ENCODE results near the gene PCA3. TPM values are rescaled to one million over a fixed set of nuclear protein-coding genes. Genes with fewer than 3 reads are reported as not detected.

Gene PCA3
- total RNA-seq, 1 experiment from 2014 or later, result not detected

DNA sequence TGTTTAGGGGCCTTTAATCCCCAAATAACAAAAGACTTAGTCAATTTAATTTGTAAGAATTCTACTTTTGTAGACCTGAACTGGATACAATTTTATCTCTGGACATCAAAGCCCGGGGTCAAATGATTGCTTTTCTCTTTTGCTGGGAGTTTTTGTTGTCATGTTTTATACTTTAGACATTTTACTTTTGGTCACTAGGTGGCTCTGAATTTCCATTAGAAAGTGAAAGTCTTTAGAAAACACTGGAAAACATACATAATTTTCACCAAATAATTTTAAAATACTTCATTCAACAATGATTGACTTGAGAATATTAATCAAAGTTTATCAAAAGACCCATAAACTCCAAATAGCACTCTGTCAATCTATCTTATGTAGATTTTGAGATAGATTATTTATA, 2.8 kb upstream of the PCA3 start:
- Histone ChIP-seq H4K20me1 (ENCODE audit: insufficient read depth) (no peaks in the 10 kb centered on the region), H3K36me3 (ENCODE audit: low read depth) (no peaks in the 10 kb centered on the region), H3K27me3 (ENCODE audit: insufficient read depth, low read depth) (peaks cover 82% of the 10 kb centered on the region), H3K9me3 (ENCODE audit: insufficient read depth, low read depth) (no peaks in the 10 kb centered on the region), H3K4me2 (no peak overlapping the region), H3K27ac (no peak overlapping the region), H3K9me2 (ENCODE audit: insufficient read depth) (no peaks in the 10 kb centered on the region), H3K4me1 (replicated peaks; ENCODE audit: insufficient read depth) (no peaks in the 10 kb centered on the region), H2AFZ (no peak overlapping the region), H3K4me3 (no peak overlapping the region), H3K79me2 (ENCODE audit: low read depth) (no peaks in the 10 kb centered on the region), H3F3A (ENCODE audit: insufficient read depth, low read depth) (no peaks in the 10 kb centered on the region)
- no peak for DNase-seq
- POLR2A ChIA-PET (ENCODE audit: unreplicated experiment), result no interaction called here
- TF ChIP-seq, protein P1, sequence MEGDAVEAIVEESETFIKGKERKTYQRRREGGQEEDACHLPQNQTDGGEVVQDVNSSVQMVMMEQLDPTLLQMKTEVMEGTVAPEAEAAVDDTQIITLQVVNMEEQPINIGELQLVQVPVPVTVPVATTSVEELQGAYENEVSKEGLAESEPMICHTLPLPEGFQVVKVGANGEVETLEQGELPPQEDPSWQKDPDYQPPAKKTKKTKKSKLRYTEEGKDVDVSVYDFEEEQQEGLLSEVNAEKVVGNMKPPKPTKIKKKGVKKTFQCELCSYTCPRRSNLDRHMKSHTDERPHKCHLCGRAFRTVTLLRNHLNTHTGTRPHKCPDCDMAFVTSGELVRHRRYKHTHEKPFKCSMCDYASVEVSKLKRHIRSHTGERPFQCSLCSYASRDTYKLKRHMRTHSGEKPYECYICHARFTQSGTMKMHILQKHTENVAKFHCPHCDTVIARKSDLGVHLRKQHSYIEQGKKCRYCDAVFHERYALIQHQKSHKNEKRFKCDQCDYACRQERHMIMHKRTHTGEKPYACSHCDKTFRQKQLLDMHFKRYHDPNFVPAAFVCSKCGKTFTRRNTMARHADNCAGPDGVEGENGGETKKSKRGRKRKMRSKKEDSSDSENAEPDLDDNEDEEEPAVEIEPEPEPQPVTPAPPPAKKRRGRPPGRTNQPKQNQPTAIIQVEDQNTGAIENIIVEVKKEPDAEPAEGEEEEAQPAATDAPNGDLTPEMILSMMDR (conservative IDR thresholded peaks at IDR 0.05), result peak; percentile 56
- no peak for TF ChIP-seq EZH2 (IDR thresholded peaks at IDR 0.05; ENCODE audit: low read depth)
- CTCF ChIA-PET, result no interaction called here
- intact Hi-C loops (cut with micrococcal nuclease; ENCODE audit: unreplicated experiment), result no loop called here
- BruUV-seq (replicated peaks), result no TSS peak

DNA sequence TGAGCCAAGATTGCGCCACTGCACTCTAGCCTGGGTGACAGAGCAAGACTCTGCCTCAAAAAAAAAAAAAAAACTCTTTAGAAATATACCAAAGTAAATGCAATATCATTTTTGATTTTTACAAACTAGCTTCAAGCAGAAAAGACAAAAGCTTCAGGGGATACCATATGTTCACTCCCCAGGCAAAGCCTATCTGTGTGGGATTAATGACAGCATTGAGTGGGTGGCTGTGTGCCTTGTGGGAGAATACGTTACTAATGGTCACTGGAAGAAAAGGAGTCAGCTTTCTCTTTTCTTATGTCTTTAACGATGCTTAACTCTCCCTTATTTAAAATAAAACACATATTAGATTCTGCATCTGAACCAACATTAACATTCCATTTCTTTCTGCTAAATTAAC, 1.9 kb downstream of the PCA3 start:
- BruUV-seq (replicated peaks), result no TSS peak
- TF ChIP-seq, protein P1 (conservative IDR thresholded peaks at IDR 0.05), result no peak
- TF ChIP-seq EZH2 (IDR thresholded peaks at IDR 0.05; ENCODE audit: low read depth), result no peak
- H3K27ac ChIP-seq, result no peak overlapping the region
- no peaks in the 10 kb centered on the region for H3K79me2 ChIP-seq (ENCODE audit: low read depth)
- no peaks in the 10 kb centered on the region for H3K9me3 ChIP-seq (ENCODE audit: insufficient read depth, low read depth)
- CTCF ChIA-PET, result interaction anchor here (0.5 kb wide), 2 partner anchors 985 to 1463 kb away, joined by 3 read pairs; no protein-coding TSS in a partner anchor
- DNase-seq, result no peak
- no peaks in the 10 kb centered on the region for H3K9me2 ChIP-seq (ENCODE audit: insufficient read depth)
- POLR2A ChIA-PET (ENCODE audit: unreplicated experiment), result no interaction called here
- no peaks in the 10 kb centered on the region for H3K36me3 ChIP-seq (ENCODE audit: low read depth)
- H2AFZ ChIP-seq, result no peak overlapping the region
- H3K4me1 ChIP-seq (replicated peaks; ENCODE audit: insufficient read depth), result no peaks in the 10 kb centered on the region
- H4K20me1 ChIP-seq (ENCODE audit: insufficient read depth), result no peaks in the 10 kb centered on the region
- intact Hi-C loops (cut with micrococcal nuclease; ENCODE audit: unreplicated experiment), result no loop called here
- H3K4me2 ChIP-seq, result no peak overlapping the region
- H3F3A ChIP-seq (ENCODE audit: insufficient read depth, low read depth), result no peaks in the 10 kb centered on the region
- H3K4me3 ChIP-seq, result no peak overlapping the region
- peaks cover 90% of the 10 kb centered on the region for H3K27me3 ChIP-seq (ENCODE audit: insufficient read depth, low read depth)

DNA sequence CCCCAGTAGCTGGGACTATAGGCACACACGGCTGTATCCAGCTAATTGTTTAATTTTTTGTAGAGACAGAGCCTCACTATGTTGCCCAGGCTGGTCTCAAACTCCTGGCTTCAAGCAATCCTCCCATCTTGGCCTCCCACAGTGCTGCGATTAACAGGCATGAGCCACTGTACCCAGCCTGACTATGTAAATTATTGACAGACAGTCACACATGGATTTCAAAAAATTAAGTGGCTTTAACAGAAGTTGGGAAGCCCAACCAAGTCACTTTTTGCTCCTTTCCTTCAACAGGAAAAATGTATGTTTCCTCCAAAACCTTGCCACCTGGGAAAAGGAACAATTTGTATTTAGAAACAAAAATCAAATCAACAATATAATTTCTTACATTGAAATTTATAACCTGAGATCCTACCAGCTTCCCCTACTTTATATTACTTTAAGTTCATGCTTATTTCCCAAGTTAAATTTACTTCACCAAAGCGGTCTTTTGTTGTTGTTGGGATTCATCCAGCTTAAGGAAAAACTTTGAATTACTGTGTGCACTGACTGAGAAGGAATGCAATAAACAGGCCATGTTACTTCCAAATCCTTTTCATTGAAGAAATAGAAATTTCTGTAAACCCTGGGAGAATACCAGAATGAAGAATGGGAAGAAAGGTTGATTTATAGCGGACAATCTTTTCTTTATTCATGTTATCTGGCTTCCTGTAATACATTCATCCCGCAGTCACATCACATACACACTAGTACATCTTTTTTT, 8.6 kb downstream of the PCA3 start:
- no peak for TF ChIP-seq EZH2 (IDR thresholded peaks at IDR 0.05; ENCODE audit: low read depth)
- TF ChIP-seq, protein P1 (conservative IDR thresholded peaks at IDR 0.05), result no peak
- ChIA-PET POLR2A (ENCODE audit: unreplicated experiment) (no interaction called here), CTCF (no interaction called here)
- Histone ChIP-seq H3K27ac (no peak overlapping the region), H3K36me3 (ENCODE audit: low read depth) (no peaks in the 10 kb centered on the region), H3K79me2 (ENCODE audit: low read depth) (no peaks in the 10 kb centered on the region), H2AFZ (no peak overlapping the region), H3K9me2 (ENCODE audit: insufficient read depth) (no peaks in the 10 kb centered on the region), H3K27me3 (ENCODE audit: insufficient read depth, low read depth) (peaks cover 54% of the 10 kb centered on the region), H3F3A (ENCODE audit: insufficient read depth, low read depth) (no peaks in the 10 kb centered on the region), H3K4me1 (replicated peaks; ENCODE audit: insufficient read depth) (no peaks in the 10 kb centered on the region), H4K20me1 (ENCODE audit: insufficient read depth) (no peaks in the 10 kb centered on the region), H3K9me3 (ENCODE audit: insufficient read depth, low read depth) (no peaks in the 10 kb centered on the region), H3K4me2 (no peak overlapping the region), H3K4me3 (no peak overlapping the region)
- DNase-seq, result no peak
- intact Hi-C loops (cut with micrococcal nuclease; ENCODE audit: unreplicated experiment), result no loop called here
- no TSS peak for BruUV-seq (replicated peaks)

Data from PC-9 (cell line).